ENCODE measurements around the gene GLI3.

GLI3 gene

GRCh38 chr7:42236976-42237810 lies at the start of gene GLI3:
GLI3 (minus strand) TSS chr7:42237209; CDS start chr7:42223253, 13,956 bp downstream.
- DNase-seq (ENCODE audit: low read depth, low spot score), result peak; percentile 97

GRCh38 chr7:42285383-42285824 lies 48.4 kb upstream of the GLI3 start:
- peak; percentile 20 for DNase-seq (ENCODE audit: low read depth, low spot score)

GRCh38 chr7:42283553-42283952 lies 46.5 kb upstream of the GLI3 start:
- no peak for DNase-seq (ENCODE audit: low read depth, low spot score)

GRCh38 chr7:42278344-42278743 lies 41.3 kb upstream of the GLI3 start:
- DNase-seq (ENCODE audit: low read depth, low spot score), result no peak

- no peak for DNase-seq (ENCODE audit: low read depth, low spot score)
Measured at GRCh38 chr7:42274053-42274452, 37.0 kb upstream of the GLI3 start.

GRCh38 chr7:42272793-42273665 lies 36.0 kb upstream of the GLI3 start:
- DNase-seq (ENCODE audit: low read depth, low spot score), result peak; percentile 37

- DNase-seq (ENCODE audit: low read depth, low spot score), result peak; percentile 73
Measured at GRCh38 chr7:42269161-42269560, 32.2 kb upstream of the GLI3 start.

- DNase-seq (ENCODE audit: low read depth, low spot score), result no peak
Measured at GRCh38 chr7:42264702-42265101, 27.7 kb upstream of the GLI3 start.

- no peak for DNase-seq (ENCODE audit: low read depth, low spot score)
Measured at GRCh38 chr7:42263971-42264370, 27.0 kb upstream of the GLI3 start.

- peak; percentile 92 for DNase-seq (ENCODE audit: low read depth, low spot score)
Measured at GRCh38 chr7:42262964-42263363, 26.0 kb upstream of the GLI3 start.

- DNase-seq (ENCODE audit: low read depth, low spot score), result no peak
Measured at GRCh38 chr7:42254217-42254616, 17.2 kb upstream of the GLI3 start.

GRCh38 chr7:42253316-42253715 lies 16.3 kb upstream of the GLI3 start:
- no peak for DNase-seq (ENCODE audit: low read depth, low spot score)

GRCh38 chr7:42250411-42250810 lies 13.4 kb upstream of the GLI3 start:
- DNase-seq (ENCODE audit: low read depth, low spot score), result no peak

- no peak for DNase-seq (ENCODE audit: low read depth, low spot score)
Measured at GRCh38 chr7:42248579-42248978, 11.6 kb upstream of the GLI3 start.

- peak; percentile 84 for DNase-seq (ENCODE audit: low read depth, low spot score)
Measured at GRCh38 chr7:42247301-42247700, 10.3 kb upstream of the GLI3 start.

- DNase-seq (ENCODE audit: low read depth, low spot score), result peak; percentile 36
Measured at GRCh38 chr7:42244828-42245227, 7.8 kb upstream of the GLI3 start.

- no peak for DNase-seq (ENCODE audit: low read depth, low spot score)
Measured at GRCh38 chr7:42242381-42242780, 5.4 kb upstream of the GLI3 start.

GRCh38 chr7:42241424-42241823 lies 4.4 kb upstream of the GLI3 start:
- DNase-seq (ENCODE audit: low read depth, low spot score), result no peak

GRCh38 chr7:42240416-42240815 lies 3.4 kb upstream of the GLI3 start:
- no peak for DNase-seq (ENCODE audit: low read depth, low spot score)

GRCh38 chr7:42238709-42239366 lies 1.8 kb upstream of the GLI3 start:
- DNase-seq (ENCODE audit: low read depth, low spot score), result peak; percentile 71

GRCh38 chr7:42237811-42238541 lies 967 bp upstream of the GLI3 start:
- DNase-seq (ENCODE audit: low read depth, low spot score), result peak; percentile 75
